Stimulated activated CD8-positive, alpha-beta memory T cell treated with anti-CD3 and anti-CD28 coated beads, Interleukin-7, amount 100 ng/mL, for 24 hours (primary cell): ENCODE data around the gene TGFB1I1.
"Not testable (repeated sequence)": the region's sequence is repeated elsewhere in the genome, so short reads cannot be mapped to it uniquely, and the experiment has no call there.

Experiments
- DNase-seq: peaks from one replicate; pipeline ENCODE4 v3.0.0-alpha.2; 2020; ENCODE audit warnings: low read depth

TGFB1I1 gene

DNA sequence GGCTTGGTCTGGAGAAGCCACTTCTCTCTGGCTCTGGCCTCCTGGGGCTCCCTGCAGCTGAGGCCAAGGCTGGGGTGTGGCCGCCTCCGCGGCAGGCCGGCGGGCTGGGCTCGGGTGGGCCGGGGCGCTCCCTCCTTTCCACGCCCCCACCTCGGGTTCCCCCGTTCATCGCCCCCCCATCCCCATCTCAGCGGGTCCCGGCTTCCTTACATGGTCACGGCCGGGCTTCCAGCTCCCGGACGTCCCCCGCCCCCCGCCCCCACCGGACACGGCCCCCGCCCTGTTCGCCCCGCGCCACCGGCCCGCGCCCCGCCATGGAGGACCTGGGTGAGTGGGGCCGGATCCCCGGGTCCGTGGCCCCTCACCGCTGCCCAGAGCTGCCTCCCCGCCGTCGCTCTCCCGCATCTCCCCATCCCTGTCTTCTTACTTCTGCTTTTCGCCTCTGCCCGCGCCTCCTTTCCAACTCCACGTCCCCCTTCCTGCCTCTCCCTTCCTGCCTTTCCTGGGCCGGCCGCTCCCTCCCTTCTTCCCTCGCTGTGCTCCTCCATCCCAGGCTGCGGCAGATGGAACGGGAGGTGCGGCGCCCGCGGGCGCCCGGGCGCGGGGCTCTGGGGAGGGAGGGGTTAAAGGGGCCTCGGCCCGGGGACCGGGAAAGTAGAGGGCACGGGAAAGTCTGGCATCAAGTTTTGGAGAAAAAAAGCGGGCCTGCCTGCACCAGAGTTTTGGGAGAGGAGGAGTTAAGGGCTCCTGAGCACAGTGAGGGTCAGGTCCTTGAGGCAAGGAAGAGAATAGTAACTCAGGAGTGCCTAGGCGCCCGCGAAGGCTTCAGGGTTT is at the start of gene TGFB1I1:
Gene TGFB1I1 (plus strand): TSS at position 278 of the 834 bp plus-strand sequence. CDS start 37 bp downstream, at position 315.
- DNase-seq: no peak

DNA sequence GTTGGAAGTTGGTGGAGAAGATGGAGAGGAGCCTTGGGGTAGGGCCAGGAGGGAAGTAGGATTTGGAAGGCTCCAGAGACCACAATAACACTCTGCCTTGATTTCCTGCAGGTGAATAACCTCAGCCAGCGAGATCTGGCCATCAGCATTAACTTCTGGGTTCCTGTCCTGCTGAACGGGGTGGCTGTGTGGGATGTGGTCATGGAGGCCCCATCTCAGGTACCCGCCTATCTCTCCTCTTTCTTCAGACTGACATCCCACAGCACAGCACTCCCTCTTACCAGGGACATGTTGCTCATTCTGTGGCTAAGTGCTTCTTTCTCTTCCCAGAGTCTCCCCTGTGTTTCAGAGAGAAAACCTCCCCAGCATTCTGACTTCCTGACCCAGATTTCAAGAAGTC is 48.7 kb upstream of the TGFB1I1 start:
- no peak for DNase-seq

GRCh38 chr16:31423801-31424200 is 48.2 kb upstream of the TGFB1I1 start:
- no peak for DNase-seq

- peak; percentile 38 for DNase-seq
Observed at GRCh38 chr16:31427441-31428278, 44.3 kb upstream of the TGFB1I1 start.

DNA sequence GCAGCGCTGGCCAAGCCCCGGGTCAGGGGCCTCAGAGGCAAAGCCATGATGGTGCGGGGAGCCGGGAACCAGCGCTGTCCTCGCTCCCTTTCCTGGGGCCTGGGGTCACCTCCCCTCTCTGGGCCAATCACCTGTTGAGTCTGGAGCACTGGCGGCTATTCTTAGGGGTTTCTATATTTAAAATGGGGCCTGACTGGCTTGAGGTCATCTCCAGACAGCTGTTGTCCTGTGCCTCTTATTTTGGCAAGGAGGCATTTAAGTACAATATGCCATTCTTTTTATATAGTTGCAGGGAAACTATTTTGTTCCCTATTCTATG is 43.7 kb upstream of the TGFB1I1 start, which contains the start of gene COX6A2:
Gene COX6A2 (minus strand): TSS at position 82 of the 319 bp plus-strand sequence. CDS start 35 bp downstream, at position 47.
- DNase-seq: no peak

DNA sequence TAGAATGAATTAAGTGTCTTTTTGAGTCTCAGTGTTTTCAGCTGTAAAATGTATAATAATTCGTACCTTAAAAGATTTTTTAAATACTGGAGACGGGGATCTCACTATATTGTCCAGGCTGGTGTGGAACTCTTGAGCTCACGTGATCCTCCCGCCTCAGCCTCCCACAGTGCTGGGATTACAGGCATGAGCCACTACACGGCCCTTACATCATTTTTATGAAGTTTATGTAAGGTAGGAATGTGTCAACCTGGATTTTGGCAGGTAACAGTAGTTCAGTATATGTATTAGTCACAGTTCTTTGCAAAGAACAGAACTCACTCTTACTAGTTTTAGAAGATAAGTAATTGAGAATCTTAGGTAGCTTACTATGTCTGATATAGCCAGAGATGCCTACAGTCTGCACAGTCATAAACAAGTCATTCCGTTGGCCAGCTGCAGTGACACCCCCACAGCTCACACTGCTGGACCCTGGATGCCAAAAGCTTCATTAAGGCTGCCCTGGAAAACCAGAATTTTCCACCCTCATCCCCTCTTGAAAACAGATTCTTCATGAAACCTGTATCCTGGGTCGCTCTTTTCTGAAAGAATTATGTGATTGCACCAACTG is 43.2 kb upstream of the TGFB1I1 start:
- no peak for DNase-seq

- DNase-seq: no peak
Observed at GRCh38 chr16:31429314-31429713, 42.6 kb upstream of the TGFB1I1 start.

DNA sequence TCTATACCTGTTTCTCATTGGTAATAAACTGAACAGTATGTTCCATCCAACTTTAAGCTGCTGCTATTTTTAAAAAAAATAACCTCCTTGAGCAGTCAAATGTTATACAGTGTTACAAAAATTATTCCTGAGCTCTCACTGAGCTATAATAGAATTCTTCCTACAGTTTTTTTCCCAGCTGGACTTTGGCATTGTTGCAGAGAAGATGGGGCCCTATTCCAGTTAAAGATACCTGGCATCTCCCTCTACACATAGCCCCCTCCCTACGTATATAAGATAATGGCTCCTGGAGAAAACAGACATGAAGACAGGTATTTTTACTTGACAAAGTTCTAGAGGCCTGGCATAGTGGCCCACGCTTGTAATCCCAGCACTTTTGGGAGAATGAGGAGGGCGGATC is 42.2 kb upstream of the TGFB1I1 start:
- DNase-seq: no peak

GRCh38 chr16:31430380-31431052 is 41.4 kb upstream of the TGFB1I1 start:
- DNase-seq: no peak

DNA sequence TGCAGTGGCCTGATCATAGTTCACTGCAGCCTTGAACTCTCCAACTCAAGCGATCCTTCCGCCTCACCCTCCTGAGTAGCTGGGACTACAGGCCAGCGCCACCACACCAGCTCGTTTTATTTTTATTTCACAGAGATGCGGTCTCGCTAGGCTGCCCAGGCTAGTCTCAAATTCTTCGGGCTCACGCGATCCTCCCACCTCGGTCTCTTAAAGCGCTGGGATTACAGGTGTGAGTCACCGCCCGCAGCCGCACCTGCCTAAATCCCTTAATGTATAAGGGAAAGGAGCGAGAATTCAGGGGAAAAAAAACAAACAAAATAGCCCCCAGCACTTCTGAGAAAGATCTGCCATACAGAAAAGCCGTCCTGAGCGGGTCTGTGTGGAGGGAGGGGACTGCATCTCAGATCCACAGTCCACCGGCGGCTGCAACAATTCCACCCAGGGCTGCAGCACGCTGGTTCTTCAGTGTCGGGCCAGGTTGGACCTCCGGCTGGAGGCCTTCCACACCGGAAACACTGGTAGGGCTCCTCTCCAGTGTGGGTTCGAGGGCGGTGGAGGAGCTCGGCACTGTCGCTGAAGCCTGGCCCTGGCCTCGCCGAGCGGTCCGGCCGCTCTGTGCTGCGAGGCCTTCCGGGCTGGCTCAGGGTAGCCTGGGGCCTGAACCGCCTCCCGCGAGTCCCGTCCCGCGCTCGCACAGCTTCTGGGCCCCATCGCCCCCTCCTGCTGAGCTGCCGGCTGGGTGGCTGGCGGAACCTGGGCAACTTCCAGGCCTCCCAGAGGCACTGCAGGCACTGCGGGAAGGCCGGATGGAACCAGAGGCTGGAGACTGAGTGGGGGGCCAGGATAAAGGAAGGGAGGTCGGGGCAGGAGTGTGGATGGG is 36.4 kb upstream of the TGFB1I1 start:
- DNase-seq: no peak

DNA sequence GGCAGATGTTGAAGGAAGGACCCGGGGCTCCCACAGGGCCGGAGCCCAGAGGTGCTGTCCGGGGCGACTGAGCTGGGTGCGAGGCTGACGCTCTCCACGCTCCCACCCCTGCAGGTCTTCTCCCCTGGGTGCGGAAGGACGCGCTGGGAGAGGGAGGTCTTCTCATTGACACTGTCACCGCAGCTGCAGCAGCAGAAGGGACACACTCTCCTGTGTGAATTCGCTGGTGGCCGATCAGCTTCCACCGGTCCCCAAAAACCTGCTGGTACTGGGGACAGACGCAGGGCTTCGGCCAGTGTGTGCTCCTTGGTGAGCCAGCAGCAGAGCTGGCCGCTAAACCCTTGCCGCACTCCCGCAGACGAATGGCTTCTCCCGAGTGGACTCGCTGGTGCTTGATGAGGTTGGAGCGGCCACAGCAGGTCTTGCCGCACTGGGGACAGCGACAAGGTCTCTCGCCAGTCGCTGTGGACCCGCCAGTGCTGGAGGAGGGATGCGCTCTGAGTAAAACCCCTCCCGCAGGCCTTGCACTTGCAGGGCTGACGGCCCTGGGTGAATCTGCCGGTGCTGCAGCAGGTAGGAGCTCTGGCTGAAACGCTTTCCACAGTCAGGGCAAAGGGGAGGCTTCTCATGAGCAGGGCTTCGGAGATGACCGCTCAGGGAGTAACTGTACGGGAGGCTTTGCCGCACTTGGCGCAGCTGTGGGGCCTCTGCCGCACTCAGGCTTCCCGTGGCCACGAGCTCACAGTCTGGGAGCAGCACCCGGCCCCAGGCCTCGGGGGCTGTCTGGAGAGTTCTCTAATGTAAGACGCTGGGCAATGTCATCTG is 35.5 kb upstream of the TGFB1I1 start:
- DNase-seq: no peak

DNA sequence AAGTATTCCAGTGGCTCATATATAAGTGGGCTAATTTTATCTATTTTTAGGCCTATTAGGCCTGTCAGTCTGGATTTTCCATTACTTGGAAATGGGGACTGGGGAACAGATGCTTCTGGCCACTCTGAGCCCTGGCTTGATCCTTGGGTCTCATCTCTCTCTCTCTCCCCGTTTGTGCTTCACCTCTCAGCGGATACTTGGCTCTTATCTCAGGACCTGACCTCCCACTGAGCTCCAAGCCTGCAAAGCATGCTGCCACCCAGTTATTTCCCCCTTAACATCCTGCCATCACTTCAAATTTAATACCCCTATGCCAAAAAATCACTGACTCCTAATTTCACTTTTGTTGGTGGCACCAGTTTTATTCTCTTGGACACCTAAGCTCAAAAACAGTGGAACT is 33.5 kb upstream of the TGFB1I1 start:
- no peak for DNase-seq

DNA sequence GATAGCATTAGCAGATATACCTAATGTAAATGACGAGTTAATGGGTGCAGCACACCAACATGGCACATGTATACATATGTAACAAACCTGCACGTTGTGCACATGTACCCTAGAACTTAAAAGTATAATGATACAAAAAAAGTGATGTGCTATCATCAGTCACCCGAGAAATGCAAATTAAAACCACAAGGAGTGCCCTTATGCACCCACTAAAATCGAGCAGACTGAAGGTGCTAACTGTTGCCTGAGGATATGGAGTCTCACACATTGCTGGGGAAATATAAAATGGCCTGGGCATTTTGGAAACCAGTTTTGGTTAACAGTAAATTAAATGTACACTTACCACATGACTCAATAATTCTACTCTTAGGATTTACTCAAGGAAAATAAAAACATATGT is 32.9 kb upstream of the TGFB1I1 start:
- not testable (repeated sequence) for DNase-seq

GRCh38 chr16:31439519-31439918 is 32.4 kb upstream of the TGFB1I1 start:
- DNase-seq: no peak

- DNase-seq: no peak
Observed at GRCh38 chr16:31440516-31441184, 31.3 kb upstream of the TGFB1I1 start.

DNA sequence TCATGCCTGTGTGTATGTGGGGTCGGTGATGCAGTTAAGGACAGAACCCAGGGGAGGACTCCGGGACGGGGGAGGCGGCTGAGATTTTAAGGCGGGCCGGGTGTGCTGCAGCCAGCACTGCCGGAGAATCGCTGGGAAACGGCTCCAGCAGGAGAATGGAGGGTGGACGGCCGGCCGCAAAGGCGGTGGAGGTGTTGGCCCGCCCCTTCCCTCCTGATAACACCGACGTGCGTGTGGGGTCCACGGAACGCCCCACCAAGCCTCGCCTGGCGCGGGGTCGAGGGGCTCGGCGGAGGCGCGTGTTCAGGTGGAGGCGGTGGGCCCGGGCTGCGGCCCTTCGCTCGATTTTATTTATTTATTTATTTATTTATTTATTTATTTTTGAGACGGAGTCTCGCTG is 30.0 kb upstream of the TGFB1I1 start:
- DNase-seq: no peak

DNA sequence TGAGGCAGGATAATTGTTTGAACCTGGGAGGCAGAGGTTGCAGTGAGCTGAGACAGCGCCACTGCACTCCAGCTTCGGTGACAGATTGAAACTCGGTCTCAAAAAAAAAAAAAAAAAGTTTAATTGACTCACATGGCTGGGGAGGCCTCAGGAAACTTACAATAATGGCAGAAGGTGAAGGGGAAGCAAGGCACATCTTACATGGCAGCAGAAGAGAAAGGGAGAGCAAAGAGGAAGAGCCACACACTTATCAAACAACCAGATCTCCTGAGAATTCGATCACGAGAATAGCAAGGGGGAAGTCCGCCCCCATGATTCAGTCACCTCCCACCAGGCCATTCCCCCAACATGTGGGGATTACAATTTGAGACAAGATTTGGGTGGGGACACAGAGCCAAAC is 26.0 kb upstream of the TGFB1I1 start:
- not testable (repeated sequence) for DNase-seq

- no peak for DNase-seq
Observed at GRCh38 chr16:31451201-31451600, 20.8 kb upstream of the TGFB1I1 start.

GRCh38 chr16:31451681-31452351 is 20.1 kb upstream of the TGFB1I1 start:
- DNase-seq: no peak
